K562 (cell line): ENCODE data around the gene RPL22L1. TPM values are rescaled to one million over a fixed set of nuclear protein-coding genes. Genes with fewer than 3 reads are reported as not detected.

Experiments
- E2F4 ChIP-seq: sonication (generic); formaldehyde crosslinking; IDR thresholded peaks from 2 replicates; pipeline ENCODE4 v1.8.0; 2022; ENCODE audit warnings: mild to moderate bottlenecking, low read depth, missing genetic modification reagents
- EWSR1 ChIP-seq: fragments of 450-650 bp; IDR thresholded peaks from 2 replicates; pipeline ENCODE4 v1.6.1; 2018; ENCODE audit warnings: borderline replicate concordance, mild to moderate bottlenecking, low read depth, moderate library complexity; ENCODE audit not compliant: partially characterized antibody
- FOXP1 ChIP-seq: sonication (generic); formaldehyde crosslinking; IDR thresholded peaks from 2 replicates; pipeline ENCODE4 v1.8.0; 2022; ENCODE audit warnings: mild to moderate bottlenecking, missing genetic modification reagents
- HLTF ChIP-seq: fragments of 450-650 bp; IDR thresholded peaks from 2 replicates; pipeline ENCODE4 v1.6.1; 2016
- MNT ChIP-seq, 2 experiments: fragments of 450-650 bp; conservative IDR thresholded peaks; 2 replicates each; pipeline ENCODE4 v1.6.1; 2017; ENCODE audit warnings: mild to moderate bottlenecking in 2 of 2, moderate library complexity in 2 of 2
- POLR3A ChIP-seq: IDR thresholded peaks from 2 replicates; pipeline ENCODE4 v1.6.1; 2011; ENCODE audit warnings: borderline replicate concordance, mild to moderate bottlenecking, moderate library complexity; ENCODE audit not compliant: insufficient read length, insufficient read depth; ENCODE audit errors: extremely low read depth
- PYGO2 ChIP-seq: fragments of 450-650 bp; IDR thresholded peaks from 2 replicates; pipeline ENCODE4 v1.6.1; 2016; ENCODE audit warnings: mild to moderate bottlenecking, missing genetic modification characterization, moderate library complexity, missing compliant biosample characterization
- SLC30A9 ChIP-seq: fragments of 250-450 bp; sonication (Bioruptor Pico); IDR thresholded peaks from 2 replicates; pipeline ENCODE4 v1.8.0; 2022; ENCODE audit warnings: mild to moderate bottlenecking, moderate library complexity
- TCF15 ChIP-seq: fragments of 250-450 bp; sonication (Bioruptor Pico); IDR thresholded peaks from 2 replicates; pipeline ENCODE4 v1.8.0; 2022; ENCODE audit warnings: moderate library complexity, mild to moderate bottlenecking, inconsistent platforms
- THRAP3 ChIP-seq: fragments of 450-650 bp; IDR thresholded peaks from 2 replicates; pipeline ENCODE4 v1.6.1; 2016; ENCODE audit warnings: mild to moderate bottlenecking, inconsistent platforms, borderline replicate concordance
- U2AF2 ChIP-seq: fragments of 200-400 bp; formaldehyde crosslinking; optimal IDR thresholded peaks from 2 replicates; pipeline ENCODE3; 2017; ENCODE audit warnings: low read depth, mild to moderate bottlenecking, low read length
- ZFX ChIP-seq: sonication (generic); formaldehyde crosslinking; IDR thresholded peaks from 2 replicates; pipeline ENCODE4 v1.8.0; 2022; ENCODE audit warnings: mild to moderate bottlenecking, missing genetic modification reagents, moderate library complexity
- ZNF449 ChIP-seq: fragments of 250-450 bp; sonication (Bioruptor Pico); IDR thresholded peaks from 2 replicates; pipeline ENCODE4 v1.8.0; 2022; ENCODE audit warnings: moderate library complexity, mild to moderate bottlenecking, inconsistent platforms
- ZNF764 ChIP-seq: fragments of 250-450 bp; sonication (Bioruptor Pico); IDR thresholded peaks from 2 replicates; pipeline ENCODE4 v1.4.0; 2020; ENCODE audit warnings: low read depth, mild to moderate bottlenecking, moderate library complexity
- ZNF79 ChIP-seq: fragments of 250-450 bp; sonication (Bioruptor Pico); IDR thresholded peaks from 2 replicates; pipeline ENCODE4 v1.4.0; 2020; ENCODE audit warnings: low read depth, mild to moderate bottlenecking, moderate library complexity
- polyA plus RNA-seq, 8 experiments: library from polyadenylated mRNA; depleted of rRNA in 4 of 8; stranded (reverse) in 5 of 8; unstranded in 3 of 8; fragments of >200 nt; fragmentation: Nextera tagmentation in 2 of 8; fragmentation: Illumina TruSeq in 1 of 8; extraction: Ambion mirVana in 2 of 8; extraction: Trizol in 1 of 8; gene quantifications; 2 replicates each; pipeline versions ENCODE4 v1.2.1 to v1.2.3, GENCODE V29; 2011 to 2014; ENCODE audit warnings: inconsistent platforms in 1 of 8, missing spikeins in 1 of 8
- total RNA-seq, 7 experiments: library from RNA; depleted of rRNA in 6 of 7; stranded (reverse); fragments of >200 nt in 6 of 7; fragmentation: Illumina TruSeq in 2 of 7; extraction: Trizol in 2 of 7; gene quantifications; 2 replicates each; pipeline versions ENCODE4 v1.2.1 to v1.2.3, GENCODE V29; 2011 to 2021; ENCODE audit warnings: low replicate concordance in 1 of 7
- TF ChIP-seq, protein P1 (sequence below), 2 experiments: fragments of 450-650 bp; IDR thresholded peaks; 2 replicates each; pipeline ENCODE4 v1.6.1; 2018; ENCODE audit warnings: mild to moderate bottlenecking in 2 of 2, low read depth in 1 of 2; ENCODE audit not compliant: partially characterized antibody in 2 of 2

The RPL22L1 gene
- total and polyA plus RNA-seq, 9 of the 15 experiments (the other 6 are each of a cell fraction or from before 2014, with no cell fraction given): 53.9 to 198 (median 108) TPM

GRCh38 chr3:170815340-170815739 is 54.7 kb downstream of the RPL22L1 start (continued):
- peak in 1 of 2 experiments; percentile 73 for TF ChIP-seq MNT (conservative IDR thresholded peaks at IDR 0.05)
- TF ChIP-seq ZNF449: no peak
- no peak for TF ChIP-seq TCF15
- no peak for TF ChIP-seq SLC30A9 (CRISPR knock-in tag)
- no peak for TF ChIP-seq ZFX (CRISPR knock-in tag)
- no peak for TF ChIP-seq ZNF79 (CRISPR knock-in tag)
- TF ChIP-seq U2AF2: no peak
- no peak for TF ChIP-seq POLR3A
- no peak for TF ChIP-seq FOXP1 (CRISPR knock-in tag)
- no peak for TF ChIP-seq PYGO2 (tag)
- no peak for TF ChIP-seq ZNF764
- TF ChIP-seq THRAP3: no peak
- TF ChIP-seq, protein P1, sequence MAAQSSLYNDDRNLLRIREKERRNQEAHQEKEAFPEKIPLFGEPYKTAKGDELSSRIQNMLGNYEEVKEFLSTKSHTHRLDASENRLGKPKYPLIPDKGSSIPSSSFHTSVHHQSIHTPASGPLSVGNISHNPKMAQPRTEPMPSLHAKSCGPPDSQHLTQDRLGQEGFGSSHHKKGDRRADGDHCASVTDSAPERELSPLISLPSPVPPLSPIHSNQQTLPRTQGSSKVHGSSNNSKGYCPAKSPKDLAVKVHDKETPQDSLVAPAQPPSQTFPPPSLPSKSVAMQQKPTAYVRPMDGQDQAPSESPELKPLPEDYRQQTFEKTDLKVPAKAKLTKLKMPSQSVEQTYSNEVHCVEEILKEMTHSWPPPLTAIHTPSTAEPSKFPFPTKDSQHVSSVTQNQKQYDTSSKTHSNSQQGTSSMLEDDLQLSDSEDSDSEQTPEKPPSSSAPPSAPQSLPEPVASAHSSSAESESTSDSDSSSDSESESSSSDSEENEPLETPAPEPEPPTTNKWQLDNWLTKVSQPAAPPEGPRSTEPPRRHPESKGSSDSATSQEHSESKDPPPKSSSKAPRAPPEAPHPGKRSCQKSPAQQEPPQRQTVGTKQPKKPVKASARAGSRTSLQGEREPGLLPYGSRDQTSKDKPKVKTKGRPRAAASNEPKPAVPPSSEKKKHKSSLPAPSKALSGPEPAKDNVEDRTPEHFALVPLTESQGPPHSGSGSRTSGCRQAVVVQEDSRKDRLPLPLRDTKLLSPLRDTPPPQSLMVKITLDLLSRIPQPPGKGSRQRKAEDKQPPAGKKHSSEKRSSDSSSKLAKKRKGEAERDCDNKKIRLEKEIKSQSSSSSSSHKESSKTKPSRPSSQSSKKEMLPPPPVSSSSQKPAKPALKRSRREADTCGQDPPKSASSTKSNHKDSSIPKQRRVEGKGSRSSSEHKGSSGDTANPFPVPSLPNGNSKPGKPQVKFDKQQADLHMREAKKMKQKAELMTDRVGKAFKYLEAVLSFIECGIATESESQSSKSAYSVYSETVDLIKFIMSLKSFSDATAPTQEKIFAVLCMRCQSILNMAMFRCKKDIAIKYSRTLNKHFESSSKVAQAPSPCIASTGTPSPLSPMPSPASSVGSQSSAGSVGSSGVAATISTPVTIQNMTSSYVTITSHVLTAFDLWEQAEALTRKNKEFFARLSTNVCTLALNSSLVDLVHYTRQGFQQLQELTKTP (IDR thresholded peaks at IDR 0.05; ENCODE audit: low read depth in 1 of 2, partially characterized antibody in 2 of 2): no peak
- TF ChIP-seq E2F4 (CRISPR knock-in tag): no peak
- TF ChIP-seq HLTF: no peak
- TF ChIP-seq EWSR1: no peak
